Endometrial microvascular endothelial cells (primary cell): Measurements from ENCODE around the gene TIMM22. TPM values are rescaled to one million over a fixed set of nuclear protein-coding genes. Genes with fewer than 3 reads are reported as not detected.

ENCODE experiments used
- in situ Hi-C: cut with HindIII; loops from 2 replicates; pipeline ENCODE4 v1.10.0; 2017; ENCODE audit warnings: low sequenced_read_pairs, low pct_unique_long_range_greater_than_20kb; ENCODE audit errors: inconsistent ontology term
- total RNA-seq: library from RNA; depleted of rRNA; stranded (reverse); fragments of >200 nt; gene quantifications from one replicate; pipeline ENCODE4 v1.2.3, GENCODE V29; 2015; ENCODE audit errors: inconsistent ontology term

TIMM22 gene
- total RNA-seq, 1 donor from 2014 or later: 24.3 TPM

- in situ Hi-C loops: no loop called here
These were observed 12.5 kb downstream of the TIMM22 start for GRCh38 chr17:1009229-1010085.

GRCh38 chr17:1010086-1010450 lies 13.1 kb downstream of the TIMM22 start:
- in situ Hi-C loops: no loop called here

GRCh38 chr17:1010586-1010985 lies 13.7 kb downstream of the TIMM22 start:
- in situ Hi-C loops: no loop called here

GRCh38 chr17:1011138-1011537 lies 14.2 kb downstream of the TIMM22 start:
- in situ Hi-C loops: no loop called here

GRCh38 chr17:1011760-1012735 lies 15.1 kb downstream of the TIMM22 start:
- in situ Hi-C loops: no loop called here

GRCh38 chr17:1012823-1013728 lies 16.1 kb downstream of the TIMM22 start:
- in situ Hi-C loops: no loop called here

- in situ Hi-C loops: no loop called here
These were observed 16.8 kb downstream of the TIMM22 start for GRCh38 chr17:1013729-1014090.

- in situ Hi-C loops: no loop called here
These were observed 21.6 kb downstream of the TIMM22 start for GRCh38 chr17:1018547-1018946.

GRCh38 chr17:1019451-1019850 lies 22.5 kb downstream of the TIMM22 start:
- in situ Hi-C loops: no loop called here

- in situ Hi-C loops: no loop called here
These were observed 24.2 kb downstream of the TIMM22 start for GRCh38 chr17:1021147-1021546.

- in situ Hi-C loops: no loop called here
These were observed 25.5 kb downstream of the TIMM22 start for GRCh38 chr17:1022278-1023024.

GRCh38 chr17:1024076-1024475 lies 27.1 kb downstream of the TIMM22 start:
- in situ Hi-C loops: no loop called here

- in situ Hi-C loops: no loop called here
These were observed 29.0 kb downstream of the TIMM22 start for GRCh38 chr17:1025733-1026598.

- in situ Hi-C loops: no loop called here
These were observed 29.7 kb downstream of the TIMM22 start for GRCh38 chr17:1026599-1026975.

- in situ Hi-C loops: no loop called here
These were observed 30.1 kb downstream of the TIMM22 start for GRCh38 chr17:1027044-1027443.

- in situ Hi-C loops: no loop called here
These were observed 32.4 kb downstream of the TIMM22 start for GRCh38 chr17:1029196-1029921.
